ENCODE data around the gene VSIG10.

Gene VSIG10

DNA sequence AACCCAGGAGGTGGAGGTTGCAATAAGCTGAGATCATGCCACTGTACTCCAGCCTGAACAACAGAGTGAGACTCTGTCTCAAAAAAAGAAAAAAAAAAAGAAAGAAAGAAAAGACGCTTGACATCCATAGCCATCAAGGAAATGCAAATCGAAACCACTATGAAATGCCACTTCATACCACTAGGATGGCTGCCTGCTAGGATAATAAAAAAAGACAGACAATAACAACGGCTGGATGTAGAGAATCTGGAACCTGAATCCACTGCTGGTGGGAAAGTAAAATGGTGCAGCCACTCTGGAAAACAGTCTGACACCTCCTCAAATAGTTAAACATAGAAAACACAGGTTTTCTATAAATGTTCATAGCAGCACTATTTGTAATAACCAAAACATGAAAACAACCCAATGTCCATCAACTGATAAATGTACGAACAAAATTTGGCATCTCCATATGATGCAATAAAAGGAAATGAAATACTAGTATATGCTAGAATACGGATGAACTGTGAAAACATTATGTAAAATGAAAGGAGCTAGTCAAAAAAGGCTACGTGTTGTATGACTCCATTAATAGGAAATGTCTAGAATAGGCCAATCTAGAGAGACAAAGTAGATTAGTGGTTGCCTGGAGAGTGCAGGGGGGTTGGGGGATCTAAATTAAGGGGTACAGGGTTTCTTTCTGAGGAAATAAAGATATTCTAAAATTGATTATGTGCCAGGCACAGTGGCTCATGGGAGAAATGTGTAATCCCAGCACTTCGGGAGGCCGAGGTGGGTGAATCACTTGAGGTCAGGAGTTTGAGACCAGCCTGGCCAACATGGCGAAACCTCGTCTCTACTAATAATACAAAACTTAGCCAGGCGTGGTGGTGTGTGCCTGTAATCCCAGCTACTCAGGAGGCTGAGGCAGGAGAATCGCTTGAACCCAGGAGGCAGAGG, 52.6 kb downstream of the VSIG10 start:
- Histone ChIP-seq H3K27ac (replicated peaks) (no peak overlapping the region), H3K4me3 (replicated peaks; ENCODE audit: insufficient read depth, low read length) (no peak overlapping the region), H3K27me3 (ENCODE audit: insufficient read depth, poor library complexity, severe bottlenecking) (no peaks in the 10 kb centered on the region)
- DNase-seq (ENCODE audit: low read depth in 1 of 2, low spot score in 1 of 2): no peak
- TF ChIP-seq GABPA (IDR thresholded peaks at IDR 0.05; ENCODE audit: low read depth) (no peak), POLR2AphosphoS5 (IDR thresholded peaks at IDR 0.05; ENCODE audit: low read depth) (no peak), CTCF (IDR thresholded peaks at IDR 0.05; ENCODE audit: insufficient read depth, low read length) (no peak)

DNA sequence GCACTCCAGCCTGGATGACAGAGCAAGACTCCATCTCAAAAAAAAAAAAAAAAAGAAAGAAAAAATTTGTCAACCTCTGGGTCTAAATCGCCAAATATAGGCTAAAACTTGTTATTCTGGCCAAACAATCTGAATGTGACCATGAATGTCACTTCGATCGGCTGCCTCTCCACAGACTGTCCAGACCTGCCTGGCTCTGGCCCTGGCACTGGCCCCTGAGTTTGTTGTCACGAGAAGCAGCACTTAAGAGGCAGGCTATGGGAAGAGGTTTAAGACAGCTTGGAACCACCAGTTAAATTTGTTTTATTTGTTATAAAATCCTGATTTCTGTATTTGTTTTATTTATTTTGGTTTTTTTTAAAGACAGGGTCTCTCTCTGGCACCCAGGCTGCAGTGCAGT, 57.4 kb downstream of the VSIG10 start:
- DNase-seq (ENCODE audit: low read depth in 1 of 2, low spot score in 1 of 2): no peak
- TF ChIP-seq GABPA (IDR thresholded peaks at IDR 0.05; ENCODE audit: low read depth) (no peak), POLR2AphosphoS5 (IDR thresholded peaks at IDR 0.05; ENCODE audit: low read depth) (no peak), CTCF (IDR thresholded peaks at IDR 0.05; ENCODE audit: insufficient read depth, low read length) (no peak)
- Histone ChIP-seq H3K27ac (replicated peaks) (no peak overlapping the region), H3K4me3 (replicated peaks; ENCODE audit: insufficient read depth, low read length) (no peak overlapping the region), H3K27me3 (ENCODE audit: insufficient read depth, poor library complexity, severe bottlenecking) (no peaks in the 10 kb centered on the region)

GRCh38 chr12:118044577-118044976, 59.2 kb downstream of the VSIG10 start:
- Histone ChIP-seq H3K27ac (replicated peaks) (no peak overlapping the region), H3K4me3 (replicated peaks; ENCODE audit: insufficient read depth, low read length) (no peak overlapping the region), H3K27me3 (ENCODE audit: insufficient read depth, poor library complexity, severe bottlenecking) (no peaks in the 10 kb centered on the region)
- no peak for TF ChIP-seq REST (IDR thresholded peaks at IDR 0.05; ENCODE audit: insufficient replicate concordance, low read depth)
- no peak for TF ChIP-seq SPI1 (IDR thresholded peaks at IDR 0.05; ENCODE audit: borderline replicate concordance, low read depth)
- no peak for TF ChIP-seq GABPA (IDR thresholded peaks at IDR 0.05; ENCODE audit: low read depth)
- no peak for TF ChIP-seq POLR2AphosphoS5 (IDR thresholded peaks at IDR 0.05; ENCODE audit: low read depth)
- no peak for TF ChIP-seq CTCF (IDR thresholded peaks at IDR 0.05; ENCODE audit: insufficient read depth, low read length)
- no peak for DNase-seq (ENCODE audit: low read depth in 1 of 2, low spot score in 1 of 2)

GRCh38 chr12:118044075-118044474, 59.7 kb downstream of the VSIG10 start:
- TF ChIP-seq POLR2AphosphoS5 (IDR thresholded peaks at IDR 0.05; ENCODE audit: low read depth): no peak
- no peak for TF ChIP-seq GABPA (IDR thresholded peaks at IDR 0.05; ENCODE audit: low read depth)
- TF ChIP-seq SPI1 (IDR thresholded peaks at IDR 0.05; ENCODE audit: borderline replicate concordance, low read depth): no peak
- no peak for TF ChIP-seq CTCF (IDR thresholded peaks at IDR 0.05; ENCODE audit: insufficient read depth, low read length)
- no peak for TF ChIP-seq REST (IDR thresholded peaks at IDR 0.05; ENCODE audit: insufficient replicate concordance, low read depth)
- H3K27ac ChIP-seq (replicated peaks): no peak overlapping the region
- no peaks in the 10 kb centered on the region for H3K27me3 ChIP-seq (ENCODE audit: insufficient read depth, poor library complexity, severe bottlenecking)
- no peak for DNase-seq (ENCODE audit: low read depth in 1 of 2, low spot score in 1 of 2)
- H3K4me3 ChIP-seq (replicated peaks; ENCODE audit: insufficient read depth, low read length): no peak overlapping the region

All from HL-60 (cell line).